ENCODE measurements around the gene SOX6. TPM values are rescaled to one million over a fixed set of nuclear protein-coding genes. Genes with fewer than 3 reads are reported as not detected.

SOX6 gene
- total RNA-seq, 1 donor from 2014 or later = 7.6 TPM

GRCh38 chr11:15956302-15956701 is 400.0 kb downstream of the SOX6 start:
- H3K4me1 Mint-ChIP-seq = peaks cover 4% of the 10 kb centered on the region
- H3K9me3 ChIP-seq (ENCODE audit: low read depth) = no peaks in the 10 kb centered on the region
- no peak overlapping the region for H3K4me3 Mint-ChIP-seq
- no peak overlapping the region for H3K4me3 ChIP-seq
- no peak overlapping the region for H3K4me2 ChIP-seq
- H3K9me3 Mint-ChIP-seq = peaks cover 2% of the 10 kb centered on the region
- no peaks in the 10 kb centered on the region for H3K36me3 ChIP-seq
- H3K9ac ChIP-seq = no peak overlapping the region
- no peaks in the 10 kb centered on the region for H3K36me3 Mint-ChIP-seq
- H4K20me1 ChIP-seq (ENCODE audit: low read depth) = no peaks in the 10 kb centered on the region
- H3K27me3 ChIP-seq = no peaks in the 10 kb centered on the region
- peaks cover 2% of the 10 kb centered on the region for H3K27me3 Mint-ChIP-seq (ENCODE audit: insufficient read depth, low read depth)
- H3K27ac ChIP-seq = no peak overlapping the region
- no peaks in the 10 kb centered on the region for H3F3A ChIP-seq (ENCODE audit: low read depth)
- H2AFZ ChIP-seq (replicated peaks) = no peak overlapping the region
- no peak overlapping the region for H3K27ac Mint-ChIP-seq
- TF ChIP-seq CTCF (IDR thresholded peaks at IDR 0.05) = no peak
- H3K79me2 ChIP-seq (ENCODE audit: low read depth) = no peaks in the 10 kb centered on the region
- DNase-seq (ENCODE audit: low spot score) = no peak
- H3K4me1 ChIP-seq = peaks cover 4% of the 10 kb centered on the region

GRCh38 chr11:15955595-15955994 is 400.8 kb downstream of the SOX6 start:
- TF ChIP-seq CTCF (IDR thresholded peaks at IDR 0.05) = no peak
- TF ChIP-seq EZH2 (IDR thresholded peaks at IDR 0.05) = no peak
- TF ChIP-seq EZH2phosphoT487 (IDR thresholded peaks at IDR 0.05) = no peak
- Histone ChIP-seq H3K9me3 (ENCODE audit: low read depth) (no peaks in the 10 kb centered on the region), H3K4me1 (peaks cover 4% of the 10 kb centered on the region), H3K27me3 (no peaks in the 10 kb centered on the region), H4K20me1 (ENCODE audit: low read depth) (no peaks in the 10 kb centered on the region), H3K4me2 (no peak overlapping the region), H3K79me2 (ENCODE audit: low read depth) (no peaks in the 10 kb centered on the region), H2AFZ (replicated peaks) (no peak overlapping the region), H3K9ac (no peak overlapping the region), H3K36me3 (no peaks in the 10 kb centered on the region), H3K4me3 (no peak overlapping the region), H3F3A (ENCODE audit: low read depth) (no peaks in the 10 kb centered on the region), H3K27ac (no peak overlapping the region)
- Mint-ChIP-seq H3K27me3 (ENCODE audit: insufficient read depth, low read depth) (peaks cover 2% of the 10 kb centered on the region), H3K36me3 (no peaks in the 10 kb centered on the region), H3K4me1 (peaks cover 4% of the 10 kb centered on the region), H3K9me3 (peaks cover 2% of the 10 kb centered on the region), H3K27ac (no peak overlapping the region), H3K4me3 (no peak overlapping the region)
- no peak for DNase-seq (ENCODE audit: low spot score)

- Histone ChIP-seq H3K9ac (no peak overlapping the region), H3K27ac (no peak overlapping the region), H3K79me2 (ENCODE audit: low read depth) (no peaks in the 10 kb centered on the region), H3K36me3 (no peaks in the 10 kb centered on the region), H3K4me1 (peaks cover 4% of the 10 kb centered on the region), H3F3A (ENCODE audit: low read depth) (no peaks in the 10 kb centered on the region), H3K4me3 (no peak overlapping the region), H3K27me3 (no peaks in the 10 kb centered on the region), H4K20me1 (ENCODE audit: low read depth) (no peaks in the 10 kb centered on the region), H3K9me3 (ENCODE audit: low read depth) (peaks cover 3% of the 10 kb centered on the region), H2AFZ (replicated peaks) (no peak overlapping the region), H3K4me2 (no peak overlapping the region)
- no peak for DNase-seq (ENCODE audit: low spot score)
- H3K27ac Mint-ChIP-seq = no peak overlapping the region
- H3K36me3 Mint-ChIP-seq = no peaks in the 10 kb centered on the region
- peaks cover 3% of the 10 kb centered on the region for H3K27me3 Mint-ChIP-seq (ENCODE audit: insufficient read depth, low read depth)
- TF ChIP-seq EZH2 (IDR thresholded peaks at IDR 0.05) (no peak), CTCF (IDR thresholded peaks at IDR 0.05) (no peak), EZH2phosphoT487 (IDR thresholded peaks at IDR 0.05) (no peak)
- H3K9me3 Mint-ChIP-seq = peaks cover 10% of the 10 kb centered on the region
- H3K4me3 Mint-ChIP-seq = no peak overlapping the region
- H3K4me1 Mint-ChIP-seq = peaks cover 10% of the 10 kb centered on the region
Observed at GRCh38 chr11:15947681-15948648, 408.4 kb downstream of the SOX6 start.
